Glutamatergic neuron (in vitro differentiated cells): ENCODE data around the gene TIGD3. TPM values are rescaled to one million over a fixed set of nuclear protein-coding genes. Genes with fewer than 3 reads are reported as not detected.

Experiments
- DNase-seq: peaks from one replicate; pipeline ENCODE4 v3.0.0; 2022
- H3K27ac Mint-ChIP-seq: one replicate; pipeline ENCODE4 v1.8.0; 2020; ENCODE audit warnings: mild to moderate bottlenecking, mixed read lengths, inconsistent platforms; ENCODE audit not compliant: unreplicated experiment
- H3K27me3 Mint-ChIP-seq: one replicate; pipeline ENCODE4 v1.8.0; 2020; ENCODE audit warnings: mild to moderate bottlenecking, moderate library complexity, mixed read lengths, inconsistent platforms; ENCODE audit not compliant: unreplicated experiment
- H3K36me3 Mint-ChIP-seq: one replicate; pipeline ENCODE4 v1.8.0; 2020; ENCODE audit warnings: mild to moderate bottlenecking, mixed read lengths, inconsistent platforms; ENCODE audit not compliant: unreplicated experiment
- H3K4me1 Mint-ChIP-seq: one replicate; pipeline ENCODE4 v1.8.0; 2020; ENCODE audit warnings: mild to moderate bottlenecking, low read depth, mixed read lengths, inconsistent platforms; ENCODE audit not compliant: unreplicated experiment
- H3K4me3 Mint-ChIP-seq: one replicate; pipeline ENCODE4 v1.8.0; 2020; ENCODE audit warnings: mild to moderate bottlenecking, mixed read lengths, inconsistent platforms; ENCODE audit not compliant: unreplicated experiment
- H3K9me3 Mint-ChIP-seq: one replicate; pipeline ENCODE4 v1.8.0; 2020; ENCODE audit warnings: mild to moderate bottlenecking, moderate library complexity, mixed read lengths, inconsistent platforms; ENCODE audit not compliant: unreplicated experiment
- CTCF ChIP-seq: fragments of 200-600 bp; sonication (generic); IDR thresholded peaks from one replicate; pipeline ENCODE4 v1.5.0; 2021; ENCODE audit not compliant: partially characterized antibody, unreplicated experiment
- total RNA-seq: library from RNA; stranded (reverse); fragmentation: NEBNext Ultra II Directional; extraction: Animal tissue kit (Norgen Biotek cat#: 25700); gene quantifications from one replicate; pipeline ENCODE4 v1.2.1, GENCODE V29; 2021; ENCODE audit not compliant: unreplicated experiment

Gene TIGD3
- total RNA-seq, 1 donor from 2014 or later = 3.8 TPM

- H3K4me1 Mint-ChIP-seq = no peaks in the 10 kb centered on the region
- no peak overlapping the region for H3K4me3 Mint-ChIP-seq
- no peak for DNase-seq
- H3K9me3 Mint-ChIP-seq = no peaks in the 10 kb centered on the region
- no peak for TF ChIP-seq CTCF
- H3K36me3 Mint-ChIP-seq = no peaks in the 10 kb centered on the region
- no peak overlapping the region for H3K27ac Mint-ChIP-seq
- H3K27me3 Mint-ChIP-seq = peaks cover 3% of the 10 kb centered on the region
Measured at GRCh38 chr11:65376138-65376713, 21.7 kb downstream of the TIGD3 start.

GRCh38 chr11:65377036-65377435 is 22.5 kb downstream of the TIGD3 start:
- Mint-ChIP-seq H3K9me3 (no peaks in the 10 kb centered on the region), H3K36me3 (no peaks in the 10 kb centered on the region), H3K4me1 (no peaks in the 10 kb centered on the region), H3K27ac (no peak overlapping the region), H3K4me3 (no peak overlapping the region), H3K27me3 (peaks cover 5% of the 10 kb centered on the region)
- DNase-seq = no peak
- TF ChIP-seq CTCF = no peak

GRCh38 chr11:65377777-65378176 is 23.2 kb downstream of the TIGD3 start:
- Mint-ChIP-seq H3K36me3 (no peaks in the 10 kb centered on the region), H3K27me3 (peaks cover 7% of the 10 kb centered on the region), H3K4me3 (no peak overlapping the region), H3K9me3 (no peaks in the 10 kb centered on the region), H3K27ac (no peak overlapping the region), H3K4me1 (peaks cover 4% of the 10 kb centered on the region)
- peak; percentile 39 for TF ChIP-seq CTCF
- DNase-seq = no peak

GRCh38 chr11:65378208-65378927 is 23.8 kb downstream of the TIGD3 start:
- Mint-ChIP-seq H3K36me3 (no peaks in the 10 kb centered on the region), H3K9me3 (no peaks in the 10 kb centered on the region), H3K4me3 (no peak overlapping the region), H3K27ac (no peak overlapping the region), H3K4me1 (peaks cover 6% of the 10 kb centered on the region), H3K27me3 (peaks cover 8% of the 10 kb centered on the region)
- no peak for TF ChIP-seq CTCF
- no peak for DNase-seq

- no peak for DNase-seq
- no peak for TF ChIP-seq CTCF
- Mint-ChIP-seq H3K9me3 (no peaks in the 10 kb centered on the region), H3K4me3 (no peak overlapping the region), H3K27ac (no peak overlapping the region), H3K4me1 (peaks cover 6% of the 10 kb centered on the region), H3K36me3 (no peaks in the 10 kb centered on the region), H3K27me3 (peaks cover 5% of the 10 kb centered on the region)
Measured at GRCh38 chr11:65378928-65379638, 24.5 kb downstream of the TIGD3 start.
